NCI-H2029 (cell line): ENCODE data around the gene CREB3L2.

Experiments
- DNase-seq: peaks from one replicate; lab custom pipeline; 2025; lab: John Stamatoyannopoulos, UW

The CREB3L2 gene

GRCh38 chr7:137895301-137896221, 106.3 kb downstream of the CREB3L2 start:
- DNase-seq = no peak

DNA sequence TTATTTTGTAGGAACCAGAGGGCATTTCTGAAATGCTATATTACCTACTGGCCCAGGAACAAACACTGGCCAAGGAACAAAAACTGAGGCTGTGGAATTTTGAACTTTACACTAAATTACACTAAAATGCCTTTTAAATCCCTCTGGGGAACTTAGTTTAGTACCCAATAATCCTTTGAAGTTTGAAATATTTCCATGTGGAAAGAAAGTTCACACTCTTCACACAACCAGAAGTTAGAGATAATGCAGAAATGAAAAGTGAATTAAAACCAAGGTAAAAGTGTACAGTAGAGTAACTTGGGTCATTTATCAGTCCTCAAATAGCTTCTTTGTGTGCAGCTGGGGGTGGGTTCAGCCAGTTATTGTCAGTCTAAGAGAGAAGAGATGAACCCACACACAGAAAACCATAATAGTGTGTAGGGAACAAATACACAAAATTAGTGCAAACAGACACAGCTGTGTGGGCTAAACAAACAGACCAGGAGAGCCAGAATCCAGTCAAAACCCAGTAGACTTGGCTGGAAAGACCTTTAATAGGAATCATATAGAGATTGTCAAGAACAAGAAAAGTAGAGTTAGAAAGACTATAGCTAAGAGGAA, 108.6 kb downstream of the CREB3L2 start:
- no peak for DNase-seq

GRCh38 chr7:137891016-137891655, 110.8 kb downstream of the CREB3L2 start:
- no peak for DNase-seq

DNA sequence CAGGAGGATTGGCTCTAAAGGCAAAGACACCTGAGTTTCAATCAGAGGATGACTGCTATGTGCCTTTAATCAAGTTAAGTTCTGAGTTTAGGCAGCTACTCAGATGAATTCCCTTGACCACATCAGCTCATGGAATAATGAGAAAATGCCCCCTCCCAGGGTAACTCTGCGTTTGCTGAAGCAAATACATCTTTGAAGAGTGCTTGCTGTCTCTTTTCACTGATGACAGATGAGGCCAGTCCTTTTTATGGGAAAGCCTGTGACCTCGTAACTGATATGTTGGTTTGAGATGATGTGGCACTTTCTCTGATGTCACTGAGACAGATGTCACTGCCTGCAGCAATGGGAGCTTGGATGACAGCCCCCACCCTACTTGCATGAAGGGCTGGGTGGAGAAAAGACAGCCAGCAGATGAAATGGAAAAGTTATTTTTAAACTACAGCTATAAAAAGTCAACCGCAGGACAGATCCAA, 111.4 kb downstream of the CREB3L2 start:
- DNase-seq = no peak

DNA sequence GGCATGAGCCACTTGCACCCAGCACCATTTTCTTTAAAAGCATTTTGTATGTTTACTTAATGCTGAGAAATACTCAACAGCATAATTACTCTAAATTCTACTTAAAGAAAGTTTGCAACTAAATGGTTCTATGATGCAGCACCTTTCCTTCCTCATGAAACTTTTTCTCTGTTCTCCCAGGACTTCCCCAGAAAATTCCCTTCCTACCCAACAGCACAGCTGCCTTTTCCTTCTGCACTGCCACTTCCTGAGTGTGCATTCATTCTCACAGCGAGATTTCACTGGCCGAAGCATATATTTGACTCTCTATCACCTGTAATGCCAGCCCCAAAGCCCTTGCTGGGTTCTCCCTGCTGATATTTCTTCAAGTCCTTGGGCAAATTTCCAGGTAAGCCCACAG, 113.6 kb downstream of the CREB3L2 start:
- no peak for DNase-seq

- DNase-seq = no peak
Observed at GRCh38 chr7:137886746-137887145, 115.1 kb downstream of the CREB3L2 start.

- DNase-seq = no peak
Observed at GRCh38 chr7:137886281-137886680, 115.6 kb downstream of the CREB3L2 start.

GRCh38 chr7:137885678-137886077, 116.2 kb downstream of the CREB3L2 start:
- DNase-seq = no peak

GRCh38 chr7:137882806-137883205, 119.1 kb downstream of the CREB3L2 start:
- no peak for DNase-seq

- no peak for DNase-seq
Observed at GRCh38 chr7:137882261-137882668, 119.6 kb downstream of the CREB3L2 start.

GRCh38 chr7:137881607-137882260, 120.2 kb downstream of the CREB3L2 start:
- DNase-seq = no peak

GRCh38 chr7:137880432-137880831, 121.5 kb downstream of the CREB3L2 start:
- DNase-seq = no peak

GRCh38 chr7:137879357-137880158, 122.3 kb downstream of the CREB3L2 start:
- no peak for DNase-seq

DNA sequence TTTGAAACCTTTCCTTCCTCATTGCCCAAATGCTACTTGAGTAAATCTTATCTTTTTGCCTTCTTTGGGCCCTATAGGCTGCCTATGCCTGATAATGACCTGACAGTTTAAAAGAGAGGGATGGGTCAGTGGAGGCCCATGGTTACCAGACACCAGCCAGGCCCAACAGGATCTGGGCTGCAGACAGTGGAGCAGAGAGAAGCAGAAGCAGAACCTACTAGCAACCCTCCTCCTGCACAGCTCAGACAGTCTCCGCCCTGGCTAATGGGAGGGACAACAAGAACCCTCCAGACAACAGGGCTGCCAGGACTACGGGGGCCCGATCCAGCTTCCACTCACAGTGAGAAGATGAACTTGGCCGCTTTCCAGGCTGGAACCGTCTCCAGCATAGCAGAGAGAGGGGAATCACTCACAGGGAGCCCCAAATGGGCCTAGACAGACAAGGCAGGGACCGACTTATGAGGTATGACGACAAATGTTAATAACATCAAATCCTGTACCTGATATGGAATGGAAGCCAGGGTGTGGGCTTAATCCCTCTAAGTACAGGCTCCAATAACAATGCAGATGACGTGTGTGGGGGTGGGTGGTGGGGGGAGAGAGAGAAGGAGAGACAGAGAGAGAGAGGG, 123.4 kb downstream of the CREB3L2 start:
- no peak for DNase-seq

- DNase-seq = no peak
Observed at GRCh38 chr7:137877027-137877675, 124.7 kb downstream of the CREB3L2 start.

- no peak for DNase-seq
Observed at GRCh38 chr7:137875746-137876145, 126.1 kb downstream of the CREB3L2 start.

DNA sequence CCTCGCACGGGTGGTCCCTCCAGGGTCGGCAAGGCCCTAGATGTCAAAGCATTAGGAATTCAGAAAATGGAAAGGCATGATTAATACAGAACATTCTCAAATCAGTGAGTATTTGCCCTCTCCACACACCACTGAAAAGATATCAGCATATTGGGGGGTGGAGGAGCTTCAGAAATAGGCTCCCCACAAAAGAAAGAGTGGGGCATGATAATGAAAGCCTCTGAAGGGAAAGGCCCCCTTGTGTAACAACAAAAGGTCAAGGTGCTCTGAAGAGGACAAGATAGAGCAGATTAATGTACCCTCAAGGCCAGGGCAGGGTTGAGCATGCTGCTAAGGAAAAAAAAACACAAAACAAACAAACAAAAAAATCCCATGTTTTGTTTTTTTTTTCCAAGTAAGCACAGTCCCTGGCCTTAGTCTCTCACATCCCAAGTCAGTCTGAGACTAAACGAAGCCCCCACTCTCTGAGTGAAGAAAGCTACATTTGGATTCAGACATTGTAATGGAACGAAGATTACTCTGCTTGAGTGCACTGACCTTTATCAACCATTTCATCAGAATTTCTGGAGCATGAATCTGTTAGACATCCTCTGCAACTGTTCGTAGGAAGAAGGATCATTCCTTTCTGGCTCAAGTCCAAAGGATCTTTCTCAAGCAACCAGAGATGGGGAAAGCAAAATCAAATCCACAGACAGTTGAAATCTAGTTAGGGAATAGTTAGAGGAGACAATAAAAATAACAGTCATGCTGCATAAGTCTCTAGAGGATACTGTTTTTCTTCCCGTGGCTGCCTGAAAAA, 127.7 kb downstream of the CREB3L2 start:
- no peak for DNase-seq

- DNase-seq = no peak
Observed at GRCh38 chr7:137873524-137873923, 128.4 kb downstream of the CREB3L2 start.

GRCh38 chr7:137871170-137871915, 130.5 kb downstream of the CREB3L2 start:
- DNase-seq = no peak
